GM19035 (cell line): ENCODE data around the gene ANXA1.

Source experiments
- ATAC-seq: cut with Tn5 transposase; IDR thresholded peaks from one replicate; pipeline ENCODE4 v1.9.1; 2021; ENCODE audit not compliant: unreplicated experiment

Gene ANXA1

DNA sequence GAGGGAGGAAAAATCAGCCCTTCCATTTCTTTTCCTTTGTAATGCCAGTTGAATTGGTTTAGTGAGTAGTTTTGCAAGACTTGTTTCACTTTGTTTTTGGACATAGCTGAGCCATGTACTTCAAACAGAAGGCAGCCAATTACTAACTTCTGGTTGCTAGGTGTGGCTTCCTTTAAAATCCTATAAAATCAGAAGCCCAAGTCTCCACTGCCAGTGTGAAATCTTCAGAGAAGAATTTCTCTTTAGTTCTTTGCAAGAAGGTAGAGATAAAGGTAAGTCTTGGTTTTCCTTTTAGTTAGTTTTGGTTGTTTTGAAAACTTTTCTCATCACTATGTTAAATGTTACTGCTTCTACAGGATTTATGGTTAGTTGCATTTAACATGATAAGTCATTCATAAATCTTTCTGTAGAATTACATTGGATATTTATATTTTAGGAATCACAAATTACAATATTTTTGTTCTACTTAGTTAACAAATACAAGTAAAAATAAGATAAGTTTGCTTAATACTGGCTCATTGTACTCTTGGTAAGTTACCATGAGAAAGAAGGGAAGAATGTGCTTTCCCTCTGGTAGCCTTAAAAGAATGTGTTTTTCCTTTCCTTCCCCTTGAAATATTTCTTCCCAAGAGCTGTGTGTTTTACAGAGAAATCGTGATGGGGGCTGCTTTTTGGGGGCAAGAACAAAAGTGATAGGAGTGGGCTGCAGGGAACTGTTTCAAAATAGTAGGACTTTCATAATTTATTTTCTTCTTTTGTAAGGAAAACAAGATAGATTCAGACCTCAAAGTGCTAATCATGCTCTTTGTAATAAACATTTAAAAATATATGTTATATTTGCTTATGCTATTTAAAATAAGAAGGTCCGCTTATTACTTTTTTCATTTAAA lies at the start of gene ANXA1:
Gene ANXA1, plus strand, starts transcription at position 213 of the 890 bp plus-strand sequence. CDS start 6,671 bp downstream, outside the sequence.
- no peak for ATAC-seq

- ATAC-seq: no peak
These were observed 47.3 kb upstream of the ANXA1 start for GRCh38 chr9:73104342-73104741.

GRCh38 chr9:73104921-73105320 lies 46.7 kb upstream of the ANXA1 start:
- no peak for ATAC-seq

DNA sequence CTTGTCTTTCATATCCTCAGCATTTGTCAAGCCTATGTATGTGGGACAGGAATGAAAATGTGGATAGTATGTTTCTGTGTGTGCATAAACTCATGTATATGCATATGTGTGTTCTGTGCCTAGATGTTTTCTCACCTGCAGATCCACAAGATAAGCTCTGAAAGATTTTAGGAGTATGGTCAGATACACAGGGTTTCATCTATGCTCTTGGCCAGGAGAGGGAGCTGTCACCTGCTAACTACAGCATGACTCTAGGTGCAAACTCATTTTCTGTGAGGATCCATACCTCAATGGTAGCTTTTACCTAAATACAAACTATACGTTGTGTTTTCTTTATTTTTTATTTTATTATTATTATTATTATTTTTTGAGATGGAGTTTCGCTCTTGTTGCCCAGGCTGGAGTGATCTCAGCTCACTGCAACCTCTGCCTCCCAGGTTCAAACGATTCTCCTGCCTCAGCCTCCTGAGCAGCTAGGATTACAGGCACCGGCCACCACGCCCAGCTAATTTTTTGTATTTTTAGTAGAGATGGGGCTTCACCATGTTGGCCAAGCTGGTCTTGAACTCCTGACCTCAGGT lies 44.1 kb upstream of the ANXA1 start:
- ATAC-seq: peak; percentile 93

- ATAC-seq: no peak
These were observed 37.6 kb upstream of the ANXA1 start for GRCh38 chr9:73114058-73114457.

- ATAC-seq: no peak
These were observed 36.7 kb upstream of the ANXA1 start for GRCh38 chr9:73114958-73115357.

DNA sequence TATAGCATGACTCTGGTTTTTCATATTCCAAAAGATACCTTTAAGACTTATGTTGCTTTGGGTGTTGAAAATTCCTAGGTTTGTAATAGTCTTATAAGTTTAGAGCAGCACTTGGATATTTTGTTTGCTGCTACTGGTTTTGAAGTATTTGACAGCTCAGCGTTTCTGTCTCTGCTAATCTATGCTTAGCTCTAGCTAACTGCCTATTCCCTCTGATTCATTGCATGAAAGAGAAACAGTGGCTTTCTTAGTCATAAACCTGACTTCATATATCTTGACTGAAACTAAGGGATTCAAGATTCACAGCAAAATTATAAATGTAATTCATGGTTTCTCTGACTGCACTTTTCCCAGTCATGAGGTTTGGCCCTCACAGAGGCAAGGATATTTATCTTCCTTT lies 35.6 kb upstream of the ANXA1 start:
- ATAC-seq: no peak

DNA sequence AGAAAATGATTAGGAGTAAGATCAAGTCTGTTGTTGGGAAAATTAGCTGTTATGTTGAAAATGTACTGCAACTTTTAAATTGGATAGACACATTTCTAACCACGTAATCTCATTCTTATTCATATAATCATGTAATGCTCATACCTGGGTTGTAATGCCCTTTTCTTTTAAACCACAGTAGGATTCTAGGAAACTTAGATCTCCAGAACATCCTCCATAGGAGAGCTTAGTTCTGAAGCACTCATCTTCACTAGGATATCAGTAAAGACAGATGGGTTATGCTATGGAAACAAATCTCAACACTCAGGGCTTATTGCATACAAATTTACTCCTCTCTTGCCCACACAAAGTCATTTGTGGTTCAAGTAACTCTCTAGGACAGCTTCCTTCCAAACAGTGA lies 34.8 kb upstream of the ANXA1 start:
- no peak for ATAC-seq

GRCh38 chr9:73118286-73118685 lies 33.4 kb upstream of the ANXA1 start:
- no peak for ATAC-seq

GRCh38 chr9:73118898-73119554 lies 32.6 kb upstream of the ANXA1 start:
- no peak for ATAC-seq

- no peak for ATAC-seq
These were observed 30.2 kb upstream of the ANXA1 start for GRCh38 chr9:73121375-73121935.

DNA sequence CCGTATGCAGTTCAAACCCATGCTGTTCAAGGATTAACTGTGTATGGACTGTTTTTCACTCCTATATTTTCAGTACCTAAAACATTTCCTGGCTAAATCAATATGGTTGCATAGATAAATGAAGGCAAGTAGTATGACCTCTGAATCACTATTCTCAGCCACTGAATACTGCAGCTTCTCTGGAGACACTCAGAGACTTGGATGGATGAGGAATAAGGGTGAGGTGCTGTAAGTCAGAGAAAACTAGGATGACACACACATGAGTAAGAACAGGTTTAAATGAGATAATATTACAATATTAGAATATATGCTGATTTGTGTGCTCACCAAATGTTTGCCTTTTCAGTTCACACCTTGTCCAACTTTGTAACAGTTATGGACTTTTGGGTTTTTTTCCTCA lies 26.0 kb upstream of the ANXA1 start:
- ATAC-seq: no peak

DNA sequence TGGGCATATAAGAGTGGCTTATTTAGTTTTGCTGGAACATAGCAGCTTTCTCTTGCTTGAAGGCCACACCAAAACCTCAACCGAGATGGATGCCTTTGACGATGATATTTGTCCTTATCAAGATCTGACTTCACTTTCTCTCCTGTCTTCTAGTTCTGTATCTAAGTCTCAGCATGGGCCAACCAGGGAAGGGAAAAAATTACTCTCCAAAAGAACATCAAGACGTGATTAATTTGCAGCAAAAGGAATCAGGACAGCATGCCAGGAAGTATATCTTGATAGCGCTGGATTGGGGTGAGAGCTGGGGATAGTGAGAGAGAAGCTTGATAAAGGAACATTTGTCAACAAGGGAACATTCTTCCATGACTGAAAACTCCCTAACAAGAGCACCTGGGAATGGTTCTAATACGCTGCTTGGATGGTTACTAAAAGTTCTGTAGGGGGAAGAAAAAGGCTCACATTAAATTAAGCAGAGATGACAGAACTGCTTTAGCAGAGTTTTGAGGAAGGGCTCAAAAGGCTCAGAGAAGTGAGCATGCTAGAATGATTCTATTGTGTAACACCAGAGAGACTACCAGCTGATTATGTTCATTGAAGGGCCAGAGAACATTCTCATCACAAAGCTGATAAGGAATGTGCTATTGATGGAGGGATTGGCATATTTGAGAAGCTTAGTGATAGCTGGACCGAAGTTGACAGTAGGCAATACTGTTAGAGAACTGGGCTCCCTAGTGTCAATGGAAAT lies 21.6 kb upstream of the ANXA1 start:
- no peak for ATAC-seq

DNA sequence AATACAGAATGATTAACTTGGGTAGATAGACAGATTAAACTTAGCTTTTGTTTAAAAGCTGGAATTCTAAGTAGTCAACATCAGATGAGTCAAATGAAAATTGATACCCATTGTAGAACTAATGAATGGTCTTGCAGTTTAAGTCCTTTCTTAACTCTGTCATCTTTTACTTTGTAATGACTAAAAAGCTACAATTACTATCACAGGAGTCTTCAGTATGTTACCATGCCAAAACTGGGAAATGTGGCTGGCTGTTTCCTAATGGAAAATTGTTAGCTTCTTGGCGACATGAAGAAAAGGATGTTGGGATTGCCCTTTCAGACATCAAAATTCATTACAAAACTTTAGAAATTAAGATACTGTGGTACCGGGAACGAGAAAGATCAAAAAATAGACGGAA lies 20.2 kb upstream of the ANXA1 start:
- ATAC-seq: no peak

DNA sequence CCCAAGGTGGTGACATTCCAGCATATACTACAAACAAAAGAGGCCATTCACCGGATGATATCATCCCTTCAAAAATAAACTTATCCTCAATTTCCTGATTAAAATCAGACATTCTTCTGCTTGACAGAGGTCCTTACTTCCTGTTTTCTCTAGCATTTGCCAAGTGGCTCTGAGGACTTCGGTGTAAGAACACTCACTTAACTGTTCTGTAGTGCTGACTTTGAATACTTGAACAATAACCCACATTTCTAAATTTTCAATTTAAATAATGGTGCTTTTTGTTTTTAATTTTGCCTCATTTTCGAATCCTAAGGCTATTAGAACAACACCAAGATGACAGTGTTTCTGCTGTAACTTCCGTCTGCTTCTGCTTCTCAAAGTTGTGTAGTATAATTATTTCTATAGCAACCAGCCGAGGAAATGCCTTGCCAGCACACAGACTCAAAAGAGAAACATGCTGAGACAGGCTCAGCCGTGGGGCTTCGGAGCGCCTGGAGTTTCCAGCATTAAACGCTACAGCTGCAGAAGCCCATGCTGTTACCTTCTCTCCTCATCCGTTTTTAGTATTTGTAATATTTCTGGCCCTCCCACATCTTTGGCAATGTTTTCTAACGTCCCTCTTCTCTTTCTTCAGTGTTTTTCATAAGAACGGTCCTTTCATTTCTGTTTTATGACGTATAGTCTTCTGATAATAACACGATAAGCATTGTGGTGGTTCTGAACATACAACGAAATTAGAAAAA lies 19.5 kb upstream of the ANXA1 start:
- peak; percentile 95 for ATAC-seq

DNA sequence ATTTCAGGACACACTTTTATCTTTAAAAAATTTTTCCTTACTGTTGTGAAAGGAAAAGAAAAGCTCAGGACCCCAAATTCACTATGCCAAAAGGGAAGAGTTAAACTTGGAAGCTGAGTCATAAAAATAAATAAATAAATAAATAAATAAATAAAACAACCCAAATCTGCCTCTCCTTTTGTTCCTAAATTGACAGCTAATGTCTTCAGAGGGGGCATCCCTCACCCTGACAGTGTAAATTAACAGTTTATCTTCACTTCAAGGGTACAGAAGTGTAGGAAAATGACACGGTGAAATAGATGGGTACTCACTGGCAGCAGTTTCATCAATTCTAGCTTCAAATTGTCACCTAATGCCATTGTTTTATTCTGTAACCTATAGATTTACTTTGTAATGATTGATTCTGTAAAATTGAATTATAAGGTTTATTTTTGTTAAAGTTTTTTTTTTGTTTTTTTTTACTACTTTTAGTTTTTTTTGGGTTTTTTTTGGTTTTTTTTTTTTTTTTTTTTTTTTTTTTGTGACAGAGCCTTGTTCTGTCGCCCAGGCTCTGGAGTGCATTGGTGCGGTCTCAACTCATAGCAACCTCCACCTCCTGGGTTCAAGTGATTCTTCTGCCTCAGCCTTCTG lies 18.5 kb upstream of the ANXA1 start:
- no peak for ATAC-seq

DNA sequence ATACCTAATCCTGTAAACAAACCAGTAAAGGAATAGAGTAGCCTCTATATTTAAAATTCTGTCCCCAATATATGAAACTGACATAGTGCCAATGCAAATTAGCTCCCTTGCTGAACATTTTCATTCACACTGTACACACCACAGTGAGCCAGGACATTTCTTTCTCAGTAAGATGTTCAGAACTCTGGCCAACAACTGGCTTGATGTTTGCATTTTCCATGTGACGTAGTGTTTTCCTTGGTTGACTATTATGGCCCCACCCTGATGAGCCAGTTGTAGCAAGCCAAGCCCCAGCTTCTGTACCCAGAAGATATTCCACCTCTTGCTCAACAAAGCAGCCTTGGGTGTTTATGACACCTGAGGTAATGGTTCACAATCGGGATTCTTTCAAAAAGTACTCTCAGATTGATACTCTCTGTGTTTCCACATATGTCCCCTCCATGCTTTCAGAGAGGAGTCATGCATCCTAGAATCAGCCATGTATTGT lies 17.7 kb upstream of the ANXA1 start:
- peak; percentile 51 for ATAC-seq

DNA sequence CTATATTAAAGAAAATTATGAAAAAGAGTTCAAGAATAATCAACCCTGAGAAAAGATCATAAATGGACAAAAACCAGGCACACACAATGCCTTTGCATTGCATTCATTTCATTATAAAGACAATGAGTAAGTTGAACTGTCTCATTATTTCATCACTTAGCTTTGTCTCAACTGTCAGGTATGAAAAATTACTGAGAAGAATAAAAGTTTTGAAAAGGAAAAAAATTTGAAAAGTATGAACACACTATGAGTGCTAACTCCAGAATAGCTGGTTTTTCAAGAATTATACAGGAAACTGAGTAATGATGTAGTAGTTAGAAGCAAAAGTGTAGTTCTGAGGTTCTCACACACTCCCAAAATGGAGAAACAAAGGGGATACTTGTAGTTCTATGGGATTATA lies 16.3 kb upstream of the ANXA1 start:
- no peak for ATAC-seq

- ATAC-seq: no peak
These were observed 14.3 kb upstream of the ANXA1 start for GRCh38 chr9:73137286-73137899.
